Tibial nerve (tissue), 4 donors: Measurements from ENCODE around the gene BCAR1. TPM values are rescaled to one million over a fixed set of nuclear protein-coding genes. Genes with fewer than 3 reads are reported as not detected.

ENCODE experiments used
- DNase-seq, 2 donors: peaks; one replicate each; pipeline ENCODE4 v3.0.0-alpha.2; 2019; ENCODE audit warnings: low spot score in 2 of 2
- H3K27ac ChIP-seq, 4 donors: fragments of 200-600 bp; sonication (generic) in 3 of 4; one replicate each; pipeline ENCODE4 v1.5.1; 2017 to 2019; ENCODE audit warnings: mild to moderate bottlenecking in 1 of 4
- H3K27me3 ChIP-seq, 2 donors: fragments of 200-600 bp; sonication (generic) in 1 of 2; one replicate each; pipeline versions ENCODE4 v1.5.1 to v1.6.0; 2017 to 2019
- H3K36me3 ChIP-seq, 3 donors: fragments of 200-600 bp; sonication (generic); one replicate each; pipeline ENCODE4 v1.5.1; 2018 to 2019
- H3K4me1 ChIP-seq, 4 donors: fragments of 200-600 bp; sonication (generic) in 3 of 4; one replicate each; pipeline ENCODE4 v1.5.1; 2017 to 2019
- H3K4me3 ChIP-seq, 4 donors: fragments of 200-600 bp; sonication (generic) in 3 of 4; one replicate each; pipeline ENCODE4 v1.5.1; 2017 to 2019; ENCODE audit warnings: mild to moderate bottlenecking in 1 of 4, moderate library complexity in 1 of 4
- H3K9me3 ChIP-seq, 4 donors: fragments of 200-600 bp; sonication (generic) in 3 of 4; one replicate each; pipeline ENCODE4 v1.5.1; 2017 to 2019
- EP300 ChIP-seq, 2 donors: sonication (generic); formaldehyde crosslinking; IDR thresholded peaks; one replicate each; pipeline ENCODE4 v1.6.1; 2017; ENCODE audit warnings: antibody characterized with exemption in 2 of 2, mild to moderate bottlenecking in 1 of 2
- POLR2A ChIP-seq, 2 donors: fragments of 450-650 bp; IDR thresholded peaks; one replicate each; pipeline ENCODE4 v1.6.1; 2017; ENCODE audit warnings: antibody characterized with exemption in 2 of 2, mild to moderate bottlenecking in 2 of 2, moderate library complexity in 2 of 2
- WGBS, 2 donors: methylation state at CpG; one replicate each; pipeline ENCODE4 v1.1.5; 2018; 5-methylcytosine and 5-hydroxymethylcytosine counted together
- total RNA-seq, 4 donors: library from RNA; depleted of rRNA; stranded (reverse); fragments of >200 nt; gene quantifications; one replicate each; pipeline ENCODE4 v1.1.0, GENCODE V29; 2016
- TF ChIP-seq, protein P1 (sequence below), 5 experiments: fragments of 200-600 bp in 3 of 5; fragments of 450-650 bp in 2 of 5; sonication (generic) in 3 of 5; IDR thresholded peaks; one replicate each; pipeline ENCODE4 v1.5.1; 2016 to 2019; ENCODE audit warnings: antibody characterized with exemption in 5 of 5, mild to moderate bottlenecking in 3 of 5, moderate library complexity in 2 of 5

Gene BCAR1
- total RNA-seq, 4 donors from 2014 or later = 41.0 to 57.3 (median 42.9) TPM

GRCh38 chr16:75252049-75252864, 833 bp upstream of the BCAR1 start:
- peak overlapping the region in 2 of 4 donors; percentile 81 to 91 for H3K4me3 ChIP-seq
- no peaks in the 10 kb centered on the region for H3K27me3 ChIP-seq
- DNase-seq = no peak
- peaks cover 3 to 97% (median 83%) of the 10 kb centered on the region in 4 donors for H3K4me1 ChIP-seq
- no peak for TF ChIP-seq EP300 (IDR thresholded peaks at IDR 0.05)
- no peaks in the 10 kb centered on the region for H3K36me3 ChIP-seq
- no peaks in the 10 kb centered on the region for H3K9me3 ChIP-seq
- H3K27ac ChIP-seq = peak overlapping the region; percentile 68 to 97 (median 92)
- 60 to 68% methylated on average over 19 to 23 of the region's 24 CpGs for WGBS, 2 donors

DNA sequence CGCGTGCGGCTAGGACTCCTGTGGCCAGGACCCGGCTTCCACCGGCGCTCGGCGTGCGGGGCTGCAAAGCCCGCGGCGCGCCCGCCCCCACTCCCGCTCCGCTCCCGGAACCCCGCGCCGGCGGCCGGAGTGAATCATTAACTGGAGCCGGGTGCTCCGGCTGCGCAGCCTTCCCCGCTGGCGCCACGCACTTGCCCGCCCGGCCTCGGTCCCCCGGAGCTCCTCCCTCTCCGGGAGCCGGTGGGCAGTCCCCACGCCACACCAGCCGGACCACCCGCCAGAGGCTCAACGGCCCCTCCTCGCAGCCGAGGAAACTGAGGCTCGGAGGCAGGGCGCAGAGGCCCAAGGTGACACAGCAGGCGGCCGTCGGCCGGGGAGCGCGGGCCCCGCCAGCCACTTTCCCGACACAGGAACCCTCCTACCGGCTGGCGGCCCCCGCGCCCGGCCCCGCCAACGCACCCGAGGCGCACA, 580 bp downstream of the BCAR1 start:
- Histone ChIP-seq H3K36me3 (no peaks in the 10 kb centered on the region), H3K4me3 (peak overlapping the region; percentile 49 to 93 (median 86)), H3K4me1 (peaks cover 3 to 97% (median 82%) of the 10 kb centered on the region in 4 donors), H3K27ac (peak overlapping the region; percentile 68 to 99 (median 95)), H3K27me3 (no peaks in the 10 kb centered on the region), H3K9me3 (no peaks in the 10 kb centered on the region)
- no peak for DNase-seq
- no peak for TF ChIP-seq EP300 (IDR thresholded peaks at IDR 0.05)
- TF ChIP-seq, protein P1, sequence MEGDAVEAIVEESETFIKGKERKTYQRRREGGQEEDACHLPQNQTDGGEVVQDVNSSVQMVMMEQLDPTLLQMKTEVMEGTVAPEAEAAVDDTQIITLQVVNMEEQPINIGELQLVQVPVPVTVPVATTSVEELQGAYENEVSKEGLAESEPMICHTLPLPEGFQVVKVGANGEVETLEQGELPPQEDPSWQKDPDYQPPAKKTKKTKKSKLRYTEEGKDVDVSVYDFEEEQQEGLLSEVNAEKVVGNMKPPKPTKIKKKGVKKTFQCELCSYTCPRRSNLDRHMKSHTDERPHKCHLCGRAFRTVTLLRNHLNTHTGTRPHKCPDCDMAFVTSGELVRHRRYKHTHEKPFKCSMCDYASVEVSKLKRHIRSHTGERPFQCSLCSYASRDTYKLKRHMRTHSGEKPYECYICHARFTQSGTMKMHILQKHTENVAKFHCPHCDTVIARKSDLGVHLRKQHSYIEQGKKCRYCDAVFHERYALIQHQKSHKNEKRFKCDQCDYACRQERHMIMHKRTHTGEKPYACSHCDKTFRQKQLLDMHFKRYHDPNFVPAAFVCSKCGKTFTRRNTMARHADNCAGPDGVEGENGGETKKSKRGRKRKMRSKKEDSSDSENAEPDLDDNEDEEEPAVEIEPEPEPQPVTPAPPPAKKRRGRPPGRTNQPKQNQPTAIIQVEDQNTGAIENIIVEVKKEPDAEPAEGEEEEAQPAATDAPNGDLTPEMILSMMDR (IDR thresholded peaks at IDR 0.05) = no peak
- no peak for TF ChIP-seq POLR2A (IDR thresholded peaks at IDR 0.05)
- 0% methylated on average over 1 to 45 of the region's 59 CpGs for WGBS, 2 donors

DNA sequence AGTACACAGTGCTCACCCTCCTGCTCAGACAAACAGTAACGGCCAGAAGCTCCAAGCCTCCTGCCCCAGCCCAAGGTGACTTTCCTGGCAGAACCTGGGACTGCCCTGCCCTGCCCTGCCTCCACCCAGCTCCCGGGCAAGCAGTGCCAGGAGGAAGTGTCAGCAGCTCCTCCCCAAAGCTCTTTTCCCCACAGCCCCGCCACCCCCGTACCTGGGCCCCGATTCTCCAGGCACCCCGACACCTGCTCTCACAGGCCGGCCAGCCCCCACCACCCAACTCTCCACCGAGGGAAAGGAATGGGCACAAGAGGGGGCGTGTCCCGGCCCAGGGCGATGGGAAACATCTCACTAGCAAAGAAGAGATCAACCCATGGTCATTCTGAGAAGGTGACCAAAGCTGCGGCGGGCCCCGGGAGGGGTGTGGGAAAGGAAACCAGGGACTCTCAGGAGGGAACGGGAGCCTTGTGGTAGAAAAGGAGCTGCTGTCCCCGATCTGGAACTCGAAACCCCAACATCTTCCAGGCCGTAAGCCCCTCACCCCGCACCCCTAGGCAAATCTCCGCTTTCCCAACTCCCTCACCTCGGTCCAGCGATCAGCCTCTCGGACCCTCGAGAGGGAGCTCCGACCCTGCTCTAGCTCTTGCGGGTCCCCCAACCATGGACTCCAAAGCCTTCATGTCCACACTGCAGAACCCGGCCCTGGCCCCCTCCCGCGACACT, 1.2 kb downstream of the BCAR1 start:
- peak overlapping the region; percentile 49 to 93 (median 86) for H3K4me3 ChIP-seq
- H3K4me1 ChIP-seq = peaks cover 3 to 97% (median 85%) of the 10 kb centered on the region in 4 donors
- peak overlapping the region; percentile 68 to 99 (median 95) for H3K27ac ChIP-seq
- no peaks in the 10 kb centered on the region for H3K9me3 ChIP-seq
- H3K36me3 ChIP-seq = no peaks in the 10 kb centered on the region
- 2 to 8% methylated on average over 26 to 29 of the region's 29 CpGs for WGBS, 2 donors
- TF ChIP-seq EP300 (IDR thresholded peaks at IDR 0.05) = no peak
- no peak for TF ChIP-seq POLR2A (IDR thresholded peaks at IDR 0.05)
- TF ChIP-seq, protein P1 (IDR thresholded peaks at IDR 0.05) = no peak
- no peaks in the 10 kb centered on the region for H3K27me3 ChIP-seq
- no peak for DNase-seq

DNA sequence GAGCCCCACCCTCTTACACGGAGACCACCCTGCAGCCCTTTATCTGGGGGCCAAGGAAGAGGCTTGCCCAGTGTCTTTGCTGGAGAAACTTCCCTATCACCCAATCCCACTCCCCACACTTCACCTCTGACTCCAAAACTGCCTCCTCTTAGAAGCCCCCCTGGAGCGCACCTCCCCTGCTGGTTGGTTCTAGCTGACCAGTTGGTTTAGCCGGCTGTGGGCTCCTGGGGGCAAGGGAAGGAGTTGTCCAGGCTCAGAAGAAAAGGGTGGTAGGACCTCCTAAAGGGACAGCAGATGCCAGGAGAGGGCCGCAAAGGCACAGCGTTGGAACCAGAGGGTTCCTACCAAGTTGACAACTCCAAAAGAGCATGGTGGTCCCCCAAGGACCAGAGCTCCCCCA, 2.0 kb downstream of the BCAR1 start:
- Histone ChIP-seq H3K27ac (peak overlapping the region; percentile 86 to 99 (median 95)), H3K4me1 (peaks cover 3 to 97% (median 85%) of the 10 kb centered on the region in 4 donors), H3K9me3 (no peaks in the 10 kb centered on the region), H3K36me3 (no peaks in the 10 kb centered on the region), H3K4me3 (peak overlapping the region in 2 of 4 donors; percentile 81 to 91), H3K27me3 (no peaks in the 10 kb centered on the region)
- TF ChIP-seq POLR2A (IDR thresholded peaks at IDR 0.05) (no peak), EP300 (IDR thresholded peaks at IDR 0.05) (no peak)
- TF ChIP-seq, protein P1 (IDR thresholded peaks at IDR 0.05) = no peak
- DNase-seq = no peak
- WGBS, 2 donors = 40 to 59% methylated on average over 5 of the region's 5 CpGs

GRCh38 chr16:75248536-75249380, 2.7 kb downstream of the BCAR1 start:
- WGBS, 2 donors = 45 to 53% methylated on average over 14 to 15 of the region's 17 CpGs
- TF ChIP-seq POLR2A (IDR thresholded peaks at IDR 0.05) (no peak), EP300 (IDR thresholded peaks at IDR 0.05) (no peak)
- TF ChIP-seq, protein P1 (IDR thresholded peaks at IDR 0.05) = no peak
- H3K4me3 ChIP-seq = no peak overlapping the region

More at GRCh38 chr16:75248536-75249380, 2.7 kb downstream of the BCAR1 start:
- no peaks in the 10 kb centered on the region for H3K9me3 ChIP-seq
- no peaks in the 10 kb centered on the region for H3K36me3 ChIP-seq
- peaks cover 3 to 97% (median 85%) of the 10 kb centered on the region in 4 donors for H3K4me1 ChIP-seq
- no peak for DNase-seq
- H3K27me3 ChIP-seq = no peaks in the 10 kb centered on the region
- peak overlapping the region; percentile 86 to 99 (median 95) for H3K27ac ChIP-seq
